ENCODE data around the gene HVCN1.

DNA sequence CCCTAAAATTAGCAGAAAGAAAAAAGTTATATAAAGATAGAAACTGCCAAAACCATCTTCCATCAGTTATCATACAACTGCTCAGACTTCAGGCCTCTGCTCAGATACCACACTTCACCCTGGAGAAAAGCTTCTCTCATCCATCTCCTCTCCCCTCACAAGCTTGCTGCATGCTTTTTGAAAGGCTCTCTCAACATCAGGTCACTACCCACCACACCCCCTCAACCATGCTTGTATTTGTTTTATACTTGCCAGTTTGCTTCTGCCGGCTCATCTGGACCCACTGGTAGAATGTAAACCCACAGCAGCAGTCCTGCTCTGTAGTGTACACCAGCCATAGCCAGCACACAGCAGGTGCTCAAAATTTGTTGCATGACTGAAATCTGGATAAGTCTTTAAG lies 45.0 kb upstream of the HVCN1 start:
- TF ChIP-seq EZH2 (IDR thresholded peaks at IDR 0.05; ENCODE audit: borderline replicate concordance, insufficient read depth, low read depth, low read length, poor library complexity, severe bottlenecking): no peak
- TF ChIP-seq, protein P1, sequence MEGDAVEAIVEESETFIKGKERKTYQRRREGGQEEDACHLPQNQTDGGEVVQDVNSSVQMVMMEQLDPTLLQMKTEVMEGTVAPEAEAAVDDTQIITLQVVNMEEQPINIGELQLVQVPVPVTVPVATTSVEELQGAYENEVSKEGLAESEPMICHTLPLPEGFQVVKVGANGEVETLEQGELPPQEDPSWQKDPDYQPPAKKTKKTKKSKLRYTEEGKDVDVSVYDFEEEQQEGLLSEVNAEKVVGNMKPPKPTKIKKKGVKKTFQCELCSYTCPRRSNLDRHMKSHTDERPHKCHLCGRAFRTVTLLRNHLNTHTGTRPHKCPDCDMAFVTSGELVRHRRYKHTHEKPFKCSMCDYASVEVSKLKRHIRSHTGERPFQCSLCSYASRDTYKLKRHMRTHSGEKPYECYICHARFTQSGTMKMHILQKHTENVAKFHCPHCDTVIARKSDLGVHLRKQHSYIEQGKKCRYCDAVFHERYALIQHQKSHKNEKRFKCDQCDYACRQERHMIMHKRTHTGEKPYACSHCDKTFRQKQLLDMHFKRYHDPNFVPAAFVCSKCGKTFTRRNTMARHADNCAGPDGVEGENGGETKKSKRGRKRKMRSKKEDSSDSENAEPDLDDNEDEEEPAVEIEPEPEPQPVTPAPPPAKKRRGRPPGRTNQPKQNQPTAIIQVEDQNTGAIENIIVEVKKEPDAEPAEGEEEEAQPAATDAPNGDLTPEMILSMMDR (IDR thresholded peaks at IDR 0.05): no peak
